A549 (cell line): Measurements from ENCODE around the gene ADO. TPM values are rescaled to one million over a fixed set of nuclear protein-coding genes. Genes with fewer than 3 reads are reported as not detected.

Experiments used
- ATAC-seq, 2 experiments: fragments of 200-7000 bp in 1 of 2; fragments of >200 bp in 1 of 2; cut with Nextera tagmentation in 1 of 2; cut with Tn5 transposase in 1 of 2; 3 replicates each; pipeline versions ENCODE4 v1.8.0 to v1.9.1; 2018 to 2020; ENCODE audit warnings: mild to moderate bottlenecking in 1 of 2, moderate library complexity in 1 of 2
- CTCF ChIA-PET: fragments of 300-600 bp; sonication (Branson Sonifier 250); formaldehyde crosslinking; extraction: SDS; loops from one replicate; lab custom pipeline; 2021; ENCODE audit warnings: antibody characterized with exemption, inconsistent platforms; lab: Yijun Ruan, JAX
- POLR2A ChIA-PET: fragments of 350-600 bp; formaldehyde crosslinking; extraction: SDS; loops from one replicate; lab custom pipeline; 2021; ENCODE audit warnings: antibody characterized with exemption, inconsistent platforms; lab: Yijun Ruan, JAX
- DNase-seq, 2 experiments: peaks; one replicate each; pipeline versions ENCODE4 v3.0.0 to v3.0.0-alpha.2; 2011 to 2016; ENCODE audit warnings: low read depth in 1 of 2, low spot score in 1 of 2
- FAIRE-seq: peaks from 2 replicates; lab custom pipeline; 2011; peaks lifted over from hg19 to GRCh38; lab: Jason Lieb, UNC
- H3K27ac ChIP-seq, 2 experiments: fragments of >200 bp; sonication (Bioruptor Twin); formaldehyde crosslinking; 3 replicates each; pipeline ENCODE4 v1.5.1; 2016 to 2017
- H3K4me1 ChIP-seq: fragments of >200 bp; sonication (Bioruptor Twin); formaldehyde crosslinking; 3 replicates; pipeline ENCODE4 v1.6.1; 2016
- H3K4me2 ChIP-seq: fragments of >200 bp; sonication (Bioruptor Twin); formaldehyde crosslinking; 3 replicates; pipeline ENCODE4 v1.6.1; 2016
- H3K4me3 ChIP-seq: fragments of >200 bp; sonication (Bioruptor Twin); formaldehyde crosslinking; 3 replicates; pipeline ENCODE4 v1.5.1; 2016
- H3K9me3 ChIP-seq: fragments of >200 bp; sonication (Bioruptor Twin); formaldehyde crosslinking; 3 replicates; pipeline ENCODE4 v1.6.1; 2016
- CBX8 ChIP-seq: fragments of 200-600 bp; sonication (generic); IDR thresholded peaks from 2 replicates; pipeline ENCODE4 v1.6.1; 2016
- CEBPB ChIP-seq, 2 experiments: fragments of >200 bp in 1 of 2; sonication (Bioruptor Twin) in 1 of 2; formaldehyde crosslinking in 1 of 2; IDR thresholded peaks; 2 replicates each; pipeline ENCODE4 v1.6.1; 2012 to 2016
- CHD4 ChIP-seq: fragments of 200-600 bp; sonication (generic); IDR thresholded peaks from 2 replicates; pipeline ENCODE4 v1.6.1; 2016; ENCODE audit warnings: antibody characterized with exemption, mild to moderate bottlenecking, borderline replicate concordance
- ESRRA ChIP-seq: fragments of 150-350 bp; IDR thresholded peaks from 2 replicates; pipeline ENCODE4 v1.6.1; 2014; ENCODE audit warnings: mild to moderate bottlenecking, low read length, borderline replicate concordance
- HDAC2 ChIP-seq: fragments of 200-600 bp; sonication (generic); IDR thresholded peaks from 2 replicates; pipeline ENCODE4 v1.6.1; 2016
- HMGXB4 ChIP-seq: fragments of 250-450 bp; sonication (Bioruptor Pico); IDR thresholded peaks from 2 replicates; pipeline ENCODE4 v1.5.0; 2021; ENCODE audit warnings: mild to moderate bottlenecking, moderate library complexity, borderline replicate concordance
- HOXA7 ChIP-seq: fragments of 250-450 bp; sonication (Bioruptor Pico); IDR thresholded peaks from 2 replicates; pipeline ENCODE4 v1.5.0; 2020; ENCODE audit warnings: mild to moderate bottlenecking, moderate library complexity
- HOXB13 ChIP-seq: fragments of 250-450 bp; sonication (Bioruptor Pico); IDR thresholded peaks from 2 replicates; pipeline ENCODE4 v1.5.0; 2020; ENCODE audit warnings: low read depth, mild to moderate bottlenecking, moderate library complexity
- MAFK ChIP-seq: fragments of 450-650 bp; IDR thresholded peaks from 2 replicates; pipeline ENCODE4 v1.6.1; 2014; ENCODE audit not compliant: partially characterized antibody
- MAX ChIP-seq: IDR thresholded peaks from 2 replicates; pipeline ENCODE4 v1.6.1; 2012
- MAZ ChIP-seq: fragments of 150-350 bp; IDR thresholded peaks from 2 replicates; pipeline ENCODE4 v1.6.1; 2014; ENCODE audit warnings: antibody characterized with exemption, low read depth, low read length, borderline replicate concordance
- NR3C1 ChIP-seq: fragments of >200 bp; sonication (Bioruptor Twin); formaldehyde crosslinking; IDR thresholded peaks from 3 replicates; pipeline ENCODE4 v1.6.1; 2017
- PBX3 ChIP-seq: IDR thresholded peaks from 2 replicates; pipeline ENCODE4 v1.6.1; 2012
- POLR2A ChIP-seq: IDR thresholded peaks from 2 replicates; pipeline ENCODE4 v1.6.1; 2012; ENCODE audit warnings: mild to moderate bottlenecking, low read length
- RCOR1 ChIP-seq: fragments of 150-350 bp; IDR thresholded peaks from 2 replicates; pipeline ENCODE4 v1.6.1; 2014; ENCODE audit warnings: antibody characterized with exemption, low read length, low read depth
- RNF2 ChIP-seq: fragments of 200-600 bp; sonication (generic); IDR thresholded peaks from 2 replicates; pipeline ENCODE4 v1.6.1; 2016; ENCODE audit warnings: low read depth, mild to moderate bottlenecking, antibody characterized with exemption, moderate library complexity, borderline replicate concordance
- SREBF2 ChIP-seq: fragments of 450-650 bp; IDR thresholded peaks from 2 replicates; pipeline ENCODE4 v1.6.1; 2014; ENCODE audit warnings: mild to moderate bottlenecking, moderate library complexity
- ZFP36 ChIP-seq: fragments of 450-650 bp; IDR thresholded peaks from 2 replicates; pipeline ENCODE4 v1.6.1; 2014; ENCODE audit warnings: borderline replicate concordance; ENCODE audit not compliant: partially characterized antibody
- ZNF302 ChIP-seq: fragments of 250-450 bp; sonication (Bioruptor Pico); IDR thresholded peaks from 2 replicates; pipeline ENCODE4 v1.9.0; 2021; ENCODE audit warnings: inconsistent platforms, mild to moderate bottlenecking, moderate library complexity
- ZSCAN20 ChIP-seq: fragments of 250-450 bp; sonication (Bioruptor Pico); IDR thresholded peaks from 2 replicates; pipeline ENCODE4 v1.8.0; 2022; ENCODE audit warnings: mild to moderate bottlenecking, moderate library complexity
- WGBS: methylation state at CpG from one replicate; pipeline ENCODE4 v1.1.6; 2017; ENCODE audit errors: missing lambda C conversion rate; 5-methylcytosine and 5-hydroxymethylcytosine counted together
- polyA plus RNA-seq, 4 experiments: library from polyadenylated mRNA; depleted of rRNA in 3 of 4; stranded (reverse); fragments of >200 nt; fragmentation: RNase III in 1 of 4; extraction: RNeasy Plus Mini Kit Qiagen cat#74134 plus additional on column Dnase treatment in 1 of 4; gene quantifications; 2 replicates in 3 of 4; 3 replicates in 1 of 4; pipeline ENCODE4 v1.2.3, GENCODE V29; 2011 to 2017

ADO gene
- polyA plus RNA-seq, 2 of the 4 experiments (the other 2 are of a cell fraction) = 18.8 to 23.2 TPM

GRCh38 chr10:62813981-62814380 lies 9.5 kb downstream of the ADO start:
- Histone ChIP-seq H3K9me3 (no peaks in the 10 kb centered on the region), H3K4me1 (peaks cover 18% of the 10 kb centered on the region), H3K4me2 (no peak overlapping the region), H3K27ac (no peak overlapping the region), H3K4me3 (no peak overlapping the region)
- WGBS = 77% methylated on average over 5 of the region's 5 CpGs
- no peak for FAIRE-seq
- no peak for DNase-seq
- POLR2A ChIA-PET = no interaction called here
- CTCF ChIA-PET = interaction anchor here (1.0 to 1.5 kb wide), 3 partner anchors 203 to 377 kb away, joined by 3 to 5 read pairs (median 4); no protein-coding TSS in a partner anchor
- TF ChIP-seq MAX (no peak), ZSCAN20 (CRISPR knock-in tag) (no peak), RNF2 (no peak)
- no peak for ATAC-seq

GRCh38 chr10:62814756-62815380 lies 10.3 kb downstream of the ADO start:
- Histone ChIP-seq H3K9me3 (no peaks in the 10 kb centered on the region), H3K4me2 (peak overlapping the region; percentile 82), H3K4me3 (peak overlapping the region; percentile 58; the same call in 2 of the 3 replicates), H3K4me1 (peaks cover 18% of the 10 kb centered on the region), H3K27ac (no peak overlapping the region)
- FAIRE-seq = no peak
- POLR2A ChIA-PET = no interaction called here
- no peak for DNase-seq
- 42% methylated on average over 17 of the region's 54 CpGs for WGBS
- CTCF ChIA-PET = interaction anchor here (1.0 to 6.2 kb wide), 4 partner anchors 204 to 377 kb away, joined by 3 to 42 read pairs (median 4); no protein-coding TSS in a partner anchor
- no peak for ATAC-seq
- no peak for TF ChIP-seq ZNF302 (CRISPR knock-in tag)
- TF ChIP-seq NR3C1 = no peak
- no peak for TF ChIP-seq HMGXB4 (CRISPR knock-in tag)
- TF ChIP-seq HOXA7 (CRISPR knock-in tag) = no peak
- no peak for TF ChIP-seq PBX3
- no peak for TF ChIP-seq MAFK
- no peak for TF ChIP-seq RCOR1
- no peak for TF ChIP-seq MAZ
- TF ChIP-seq POLR2A = no peak
- no peak for TF ChIP-seq HOXB13 (CRISPR knock-in tag)
- no peak for TF ChIP-seq CEBPB (IDR thresholded peaks at IDR 0.05)
- TF ChIP-seq SREBF2 = no peak
- TF ChIP-seq RNF2 = no peak
- TF ChIP-seq HDAC2 = no peak

GRCh38 chr10:62815381-62816075 lies 11.0 kb downstream of the ADO start:
- Histone ChIP-seq H3K4me2 (peak overlapping the region; percentile 82), H3K27ac (no peak overlapping the region)
- no peak for FAIRE-seq
- no peak for TF ChIP-seq CHD4
- no peak for TF ChIP-seq ZFP36
- 0 out of 2 replicates have a peak, but pooled peaks have one; percentile 25 for TF ChIP-seq MAX
- no peak for TF ChIP-seq ESRRA
- peak; percentile 94; the same call in 1 of the 2 replicates for TF ChIP-seq CBX8
- peak; percentile 96 for TF ChIP-seq HDAC2
- TF ChIP-seq RNF2 = 0 out of 2 replicates have a peak, but pooled peaks have one; percentile 74
- TF ChIP-seq, all 56 proteins: peak for 4
- 31% methylated on average over 22 of the region's 60 CpGs for WGBS
- peaks cover 18% of the 10 kb centered on the region for H3K4me1 ChIP-seq
- peak in 1 of 2 experiments; percentile 32 for DNase-seq
- H3K4me3 ChIP-seq = peak overlapping the region; percentile 58
- ChIA-PET CTCF (interaction anchor here (1.3 to 6.2 kb wide), 6 partner anchors 203 to 378 kb away, joined by 3 to 62 read pairs (median 34); no protein-coding TSS in a partner anchor), POLR2A (no interaction called here)
- no peaks in the 10 kb centered on the region for H3K9me3 ChIP-seq
- ATAC-seq = no peak
